ENCODE measurements around the gene PARVB. TPM values are rescaled to one million over a fixed set of nuclear protein-coding genes. Genes with fewer than 3 reads are reported as not detected.

Gene PARVB
- polyA plus RNA-seq, 4 donors: 0.45 to 16.5 (median 7.5) TPM

- H3K9me3 ChIP-seq (ENCODE audit: control insufficient read depth in 2 of 2, insufficient read depth in 1 of 2, low read depth in 1 of 2, low read length in 1 of 2): peaks cover 0 to 2% of the 10 kb centered on the region in 2 donors
- H3K36me3 ChIP-seq (ENCODE audit: control insufficient read depth in 3 of 3, insufficient read depth in 2 of 3, low read depth in 1 of 3, low read length in 3 of 3): no peaks in the 10 kb centered on the region
- WGBS, 3 donors: 68 to 88% (median 72%) methylated on average over 7 of the region's 7 CpGs
- H3K4me1 ChIP-seq (ENCODE audit: control insufficient read depth in 3 of 3, insufficient read depth in 2 of 3, low read depth in 1 of 3, low read length in 2 of 3): no peaks in the 10 kb centered on the region
- H3K27me3 ChIP-seq (ENCODE audit: control insufficient read depth in 3 of 3, insufficient read depth in 3 of 3, low read length in 3 of 3): no peaks in the 10 kb centered on the region
- FAIRE-seq (no peak), DNase-seq (no peak)
- H3K4me3 ChIP-seq (ENCODE audit: low read depth in 1 of 3, low read length in 3 of 3): no peak overlapping the region
- H3K27ac ChIP-seq (ENCODE audit: low read depth in 1 of 3, low read length in 2 of 3): no peak overlapping the region
These were observed 193.2 kb downstream of the PARVB start for GRCh38 chr22:44217346-44217745.

- 77 to 90% (median 90%) methylated on average over 6 of the region's 6 CpGs for WGBS, 3 donors
- FAIRE-seq: no peak
- Histone ChIP-seq H3K36me3 (ENCODE audit: control insufficient read depth in 3 of 3, insufficient read depth in 2 of 3, low read depth in 1 of 3, low read length in 3 of 3) (no peaks in the 10 kb centered on the region), H3K9me3 (ENCODE audit: control insufficient read depth in 2 of 2, insufficient read depth in 1 of 2, low read depth in 1 of 2, low read length in 1 of 2) (peaks cover 0 to 2% of the 10 kb centered on the region in 2 donors), H3K4me3 (ENCODE audit: low read depth in 1 of 3, low read length in 3 of 3) (no peak overlapping the region), H3K27ac (ENCODE audit: low read depth in 1 of 3, low read length in 2 of 3) (no peak overlapping the region), H3K27me3 (ENCODE audit: control insufficient read depth in 3 of 3, insufficient read depth in 3 of 3, low read length in 3 of 3) (no peaks in the 10 kb centered on the region), H3K4me1 (ENCODE audit: control insufficient read depth in 3 of 3, insufficient read depth in 2 of 3, low read depth in 1 of 3, low read length in 2 of 3) (no peaks in the 10 kb centered on the region)
- DNase-seq: no peak
These were observed 194.0 kb downstream of the PARVB start for GRCh38 chr22:44218071-44218470.

DNA sequence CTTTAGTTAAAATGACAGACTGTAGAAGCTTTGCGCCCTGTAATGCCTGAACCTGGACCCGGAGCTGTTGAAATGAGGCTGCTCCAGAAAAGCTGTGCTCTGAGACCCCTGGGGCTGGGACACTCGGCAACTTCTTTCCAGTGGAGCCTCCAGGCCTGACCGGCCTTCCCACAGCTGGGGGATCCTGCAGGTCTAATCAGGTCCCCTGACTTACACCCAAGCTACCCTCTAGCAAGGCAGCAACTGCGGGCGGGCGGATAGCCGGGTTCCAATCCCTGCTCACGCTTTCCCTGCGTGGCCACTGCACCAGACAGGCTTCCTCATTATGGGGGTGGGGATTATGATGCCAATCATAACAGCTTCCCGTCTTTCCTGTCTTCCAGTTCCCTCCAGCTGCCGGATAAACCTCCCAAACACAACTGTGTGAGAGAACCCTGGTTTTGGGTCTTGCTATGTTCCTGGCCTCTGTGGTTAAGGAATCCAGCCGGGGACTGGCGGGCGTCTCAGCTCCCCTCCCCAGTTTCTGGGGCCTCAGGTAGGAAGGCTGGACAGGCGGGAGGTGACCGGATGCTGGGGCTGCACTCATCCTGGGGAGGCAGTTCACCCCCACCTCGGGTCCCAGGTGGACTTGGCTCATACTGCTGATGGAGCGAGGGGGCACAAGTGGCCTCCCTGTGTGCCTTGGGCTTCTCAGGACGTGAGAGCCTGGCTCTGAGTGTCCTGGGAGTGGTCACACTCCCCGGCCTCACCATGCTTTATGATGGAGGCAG lies 195.2 kb downstream of the PARVB start:
- WGBS, 3 donors: 77 to 83% (median 81%) methylated on average over 21 of the region's 21 CpGs
- Histone ChIP-seq H3K27me3 (ENCODE audit: control insufficient read depth in 3 of 3, insufficient read depth in 3 of 3, low read length in 3 of 3) (no peaks in the 10 kb centered on the region), H3K4me1 (ENCODE audit: control insufficient read depth in 3 of 3, insufficient read depth in 2 of 3, low read depth in 1 of 3, low read length in 2 of 3) (no peaks in the 10 kb centered on the region), H3K27ac (ENCODE audit: low read depth in 1 of 3, low read length in 2 of 3) (no peak overlapping the region), H3K4me3 (ENCODE audit: low read depth in 1 of 3, low read length in 3 of 3) (no peak overlapping the region), H3K9me3 (ENCODE audit: control insufficient read depth in 2 of 2, insufficient read depth in 1 of 2, low read depth in 1 of 2, low read length in 1 of 2) (peaks cover 0 to 2% of the 10 kb centered on the region in 2 donors), H3K36me3 (ENCODE audit: control insufficient read depth in 3 of 3, insufficient read depth in 2 of 3, low read depth in 1 of 3, low read length in 3 of 3) (no peaks in the 10 kb centered on the region)
- DNase-seq (no peak), FAIRE-seq (no peak)

DNA sequence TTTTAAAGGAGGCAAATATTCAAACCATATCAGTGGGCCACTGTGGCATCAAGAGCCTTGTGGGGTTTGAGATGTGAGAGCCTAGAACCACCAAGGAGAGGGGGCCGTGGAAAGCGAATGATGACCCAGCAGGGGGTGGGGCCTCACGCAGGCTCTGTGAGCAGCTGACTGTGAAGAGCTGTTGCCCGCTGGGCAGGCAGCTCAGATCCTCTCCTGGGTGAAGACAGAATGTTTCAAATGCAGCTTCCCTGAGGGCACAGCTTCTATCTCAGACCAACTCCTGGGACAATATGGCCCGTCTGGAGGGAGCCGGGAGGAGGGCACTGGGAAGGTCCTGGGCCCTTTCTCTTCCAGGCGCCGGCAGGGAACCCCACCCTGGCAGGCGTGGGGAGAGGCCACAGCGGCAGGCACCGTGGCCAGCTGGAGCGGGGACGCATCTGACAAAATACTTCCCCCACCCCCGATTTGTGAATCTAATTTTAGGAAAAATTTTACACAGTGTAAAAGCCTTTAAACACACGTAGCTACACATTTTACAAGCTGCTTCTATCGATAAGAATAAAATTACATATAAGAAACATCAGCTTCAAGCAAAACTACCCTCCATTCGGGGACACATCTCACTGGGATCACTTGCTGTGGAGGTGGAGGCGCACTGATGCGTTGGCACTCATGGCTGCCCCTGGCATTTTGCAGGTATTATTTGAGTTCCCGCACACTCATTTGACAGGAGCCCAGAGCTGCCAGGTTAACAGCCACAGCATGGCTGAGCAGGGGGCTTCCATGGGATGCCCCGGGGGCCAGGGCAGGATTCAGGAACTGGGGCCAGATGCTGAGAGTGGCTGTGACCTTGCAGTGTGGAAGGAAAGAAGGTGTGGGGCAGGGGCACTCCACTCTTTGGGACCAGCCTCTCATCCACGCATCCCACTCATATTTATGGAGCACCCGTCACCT lies 196.9 kb downstream of the PARVB start:
- no peak for DNase-seq
- no peak for FAIRE-seq
- no peak overlapping the region for H3K4me3 ChIP-seq (ENCODE audit: low read depth in 1 of 3, low read length in 3 of 3)
- 76 to 78% (median 78%) methylated on average over 23 of the region's 23 CpGs for WGBS, 3 donors
- no peaks in the 10 kb centered on the region for H3K27me3 ChIP-seq (ENCODE audit: control insufficient read depth in 3 of 3, insufficient read depth in 3 of 3, low read length in 3 of 3)
- no peaks in the 10 kb centered on the region for H3K4me1 ChIP-seq (ENCODE audit: control insufficient read depth in 3 of 3, insufficient read depth in 2 of 3, low read depth in 1 of 3, low read length in 2 of 3)
- H3K27ac ChIP-seq (ENCODE audit: low read depth in 1 of 3, low read length in 2 of 3): no peak overlapping the region
- no peaks in the 10 kb centered on the region for H3K36me3 ChIP-seq (ENCODE audit: control insufficient read depth in 3 of 3, insufficient read depth in 2 of 3, low read depth in 1 of 3, low read length in 3 of 3)
- no peaks in the 10 kb centered on the region for H3K9me3 ChIP-seq (ENCODE audit: control insufficient read depth in 2 of 2, insufficient read depth in 1 of 2, low read depth in 1 of 2, low read length in 1 of 2)

- 83 to 91% (median 84%) methylated on average over 11 of the region's 11 CpGs for WGBS, 3 donors
- Histone ChIP-seq H3K9me3 (ENCODE audit: control insufficient read depth in 2 of 2, insufficient read depth in 1 of 2, low read depth in 1 of 2, low read length in 1 of 2) (no peaks in the 10 kb centered on the region), H3K4me3 (ENCODE audit: low read depth in 1 of 3, low read length in 3 of 3) (no peak overlapping the region), H3K36me3 (ENCODE audit: control insufficient read depth in 3 of 3, insufficient read depth in 2 of 3, low read depth in 1 of 3, low read length in 3 of 3) (no peaks in the 10 kb centered on the region), H3K27ac (ENCODE audit: low read depth in 1 of 3, low read length in 2 of 3) (no peak overlapping the region), H3K4me1 (ENCODE audit: control insufficient read depth in 3 of 3, insufficient read depth in 2 of 3, low read depth in 1 of 3, low read length in 2 of 3) (no peaks in the 10 kb centered on the region), H3K27me3 (ENCODE audit: control insufficient read depth in 3 of 3, insufficient read depth in 3 of 3, low read length in 3 of 3) (no peaks in the 10 kb centered on the region)
- no peak for DNase-seq
- no peak for FAIRE-seq
These were observed 197.8 kb downstream of the PARVB start for GRCh38 chr22:44221710-44222475.

Other genes with a start within 250 kb of the PARVB start
- 1 to 10 TPM in 1 of 4 donors, under 1 TPM in 1, not detected in 2; 0.34 to 1.9 TPM for gene EFCAB6, start 212.0 kb upstream of the PARVB start, polyA plus RNA-seq
- 10 to 100 TPM in 3 of 4 donors, under 1 TPM in 1; 0.53 to 60.4 (median 17.9) TPM for gene SULT4A1, start 161.8 kb upstream of the PARVB start, polyA plus RNA-seq
- gene PNPLA5, start 132.3 kb upstream of the PARVB start, polyA plus RNA-seq: not detected
- 1 to 10 TPM in 1 of 4 donors, under 1 TPM in 2, not detected in 1; 0.22 to 4.0 (median 0.53) TPM for gene PNPLA3, start 100.5 kb upstream of the PARVB start, polyA plus RNA-seq
- gene SAMM50, start 68.9 kb upstream of the PARVB start, polyA plus RNA-seq: 10 to 100 TPM; 45.4 to 66.9 (median 56.4) TPM
- 1 to 10 TPM; 1.1 to 7.0 (median 5.5) TPM for gene PARVG, start 156.6 kb downstream of the PARVB start, polyA plus RNA-seq